GM12891 (cell line): Measurements from ENCODE around the gene PTPRJ.
"Not testable (repeated sequence)": the region's sequence is repeated elsewhere in the genome, so short reads cannot be mapped to it uniquely, and the experiment has no call there.

Experiments
- DNase-seq: peaks from one replicate; pipeline ENCODE4 v3.0.0; 2011; ENCODE audit warnings: low spot score; ENCODE audit not compliant: insufficient read length
- FAIRE-seq: peaks from 2 replicates; lab custom pipeline; 2011; peaks lifted over from hg19 to GRCh38; lab: Jason Lieb, UNC
- PAX5 ChIP-seq: IDR thresholded peaks from 2 replicates; pipeline ENCODE4 v1.6.1; 2011; ENCODE audit warnings: low read length, moderate library complexity, mild to moderate bottlenecking; ENCODE audit not compliant: insufficient read depth, severe bottlenecking
- POLR2A ChIP-seq: IDR thresholded peaks from 2 replicates; pipeline ENCODE4 v1.6.1; 2011; ENCODE audit warnings: low read depth, low read length, control low read depth
- POLR2AphosphoS5 ChIP-seq: IDR thresholded peaks from 2 replicates; pipeline ENCODE4 v1.6.1; 2011; ENCODE audit warnings: low read depth, low read length, control low read depth
- POU2F2 ChIP-seq: IDR thresholded peaks from 2 replicates; pipeline ENCODE4 v1.6.1; 2011; ENCODE audit warnings: low read depth, mild to moderate bottlenecking, control low read depth, low read length, moderate library complexity
- SPI1 ChIP-seq: IDR thresholded peaks from 2 replicates; pipeline ENCODE4 v1.6.1; 2011; ENCODE audit warnings: low read depth, low read length, control low read depth
- TAF1 ChIP-seq: IDR thresholded peaks from 2 replicates; pipeline ENCODE4 v1.6.1; 2011; ENCODE audit warnings: low read depth, low read length, control low read depth

Gene PTPRJ

GRCh38 chr11:48123254-48123875, 143.0 kb downstream of the PTPRJ start:
- DNase-seq (no peak), FAIRE-seq (no peak)
- no peak for TF ChIP-seq PAX5
- no peak for TF ChIP-seq POLR2AphosphoS5

DNA sequence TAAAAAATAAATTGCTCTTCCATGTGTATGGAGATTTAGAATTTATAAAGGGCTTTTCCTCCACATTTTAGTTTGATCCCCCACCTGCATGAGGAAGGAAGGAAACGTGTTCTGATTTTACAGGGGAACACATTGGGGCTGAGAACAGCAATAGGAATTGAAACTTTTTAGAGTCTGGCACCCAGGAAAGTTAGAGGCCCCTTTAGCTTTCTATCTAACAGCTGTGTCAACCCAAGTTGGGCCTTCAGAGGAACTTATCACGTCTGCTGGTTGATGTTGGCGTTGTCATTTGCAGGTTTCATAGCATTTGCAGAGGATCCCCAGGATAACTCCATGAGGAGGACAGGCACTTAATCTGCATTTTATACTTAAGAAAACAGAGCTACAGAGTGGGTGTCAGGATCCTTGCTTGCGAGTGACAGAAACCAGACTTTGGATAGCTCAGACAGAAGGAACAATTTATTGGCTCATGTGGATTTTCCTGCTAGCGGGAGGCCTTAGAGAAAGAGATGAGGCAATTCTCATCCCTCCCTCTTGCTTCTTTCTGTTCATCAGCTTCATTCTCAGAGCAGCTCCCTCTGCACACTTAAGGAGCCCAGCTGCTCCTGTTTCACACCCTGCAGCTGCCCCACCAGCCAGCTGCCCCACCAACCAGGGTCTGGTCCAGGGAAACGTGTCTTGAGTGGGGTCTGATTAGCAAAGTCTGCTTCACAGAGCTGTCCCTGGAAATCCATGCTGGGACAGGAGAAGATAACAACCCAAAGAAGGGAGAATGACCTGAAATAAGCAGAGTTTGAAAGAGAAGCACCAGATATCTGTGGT, 143.8 kb downstream of the PTPRJ start:
- no peak for TF ChIP-seq TAF1
- TF ChIP-seq POLR2A: no peak
- TF ChIP-seq SPI1: 0 out of 2 replicates have a peak, but pooled peaks have one; percentile 5
- no peak for TF ChIP-seq POU2F2
- FAIRE-seq: no peak
- DNase-seq: no peak

DNA sequence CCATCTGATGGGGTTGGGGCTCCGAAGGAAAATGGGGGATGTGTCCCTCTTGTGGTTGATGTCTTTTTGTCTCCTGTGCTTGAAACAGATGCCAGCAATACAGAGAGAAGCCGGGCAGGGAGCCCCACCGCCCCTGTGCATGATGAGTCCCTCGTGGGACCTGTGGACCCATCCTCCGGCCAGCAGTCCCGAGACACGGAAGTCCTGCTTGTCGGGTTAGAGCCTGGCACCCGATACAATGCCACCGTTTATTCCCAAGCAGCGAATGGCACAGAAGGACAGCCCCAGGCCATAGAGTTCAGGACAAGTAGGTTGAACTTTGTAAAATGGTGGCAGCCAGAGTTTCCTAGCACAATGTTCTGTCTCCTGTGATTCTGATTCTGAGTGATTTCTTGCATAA, 144.5 kb downstream of the PTPRJ start:
- TF ChIP-seq POU2F2 (no peak), POLR2A (no peak), TAF1 (no peak), PAX5 (no peak), SPI1 (no peak), POLR2AphosphoS5 (no peak)
- DNase-seq (no peak), FAIRE-seq (no peak)

DNA sequence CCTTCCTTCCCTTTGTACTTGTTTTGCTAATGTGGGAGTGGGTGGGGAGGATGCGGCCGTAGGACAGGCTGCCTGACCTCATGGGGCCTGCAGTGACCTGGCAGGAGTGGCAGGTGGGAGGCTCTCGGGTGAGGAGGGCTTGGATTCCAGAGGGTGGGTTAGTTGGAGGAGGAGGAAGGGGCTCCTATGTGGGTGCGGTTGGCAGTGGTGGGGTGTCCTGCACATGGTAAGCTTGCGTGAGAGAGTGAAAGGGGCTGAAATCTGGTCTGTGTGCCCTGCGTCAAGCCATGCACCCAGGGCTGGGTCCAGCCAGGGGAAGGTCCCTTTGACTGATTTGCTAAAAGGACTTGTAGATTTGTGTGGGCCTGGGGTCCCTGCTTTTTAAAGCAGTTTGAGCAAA, 145.5 kb downstream of the PTPRJ start:
- TF ChIP-seq PAX5 (no peak), POU2F2 (no peak), SPI1 (no peak), POLR2A (no peak), TAF1 (no peak), POLR2AphosphoS5 (no peak)
- no peak for DNase-seq
- FAIRE-seq: no peak

DNA sequence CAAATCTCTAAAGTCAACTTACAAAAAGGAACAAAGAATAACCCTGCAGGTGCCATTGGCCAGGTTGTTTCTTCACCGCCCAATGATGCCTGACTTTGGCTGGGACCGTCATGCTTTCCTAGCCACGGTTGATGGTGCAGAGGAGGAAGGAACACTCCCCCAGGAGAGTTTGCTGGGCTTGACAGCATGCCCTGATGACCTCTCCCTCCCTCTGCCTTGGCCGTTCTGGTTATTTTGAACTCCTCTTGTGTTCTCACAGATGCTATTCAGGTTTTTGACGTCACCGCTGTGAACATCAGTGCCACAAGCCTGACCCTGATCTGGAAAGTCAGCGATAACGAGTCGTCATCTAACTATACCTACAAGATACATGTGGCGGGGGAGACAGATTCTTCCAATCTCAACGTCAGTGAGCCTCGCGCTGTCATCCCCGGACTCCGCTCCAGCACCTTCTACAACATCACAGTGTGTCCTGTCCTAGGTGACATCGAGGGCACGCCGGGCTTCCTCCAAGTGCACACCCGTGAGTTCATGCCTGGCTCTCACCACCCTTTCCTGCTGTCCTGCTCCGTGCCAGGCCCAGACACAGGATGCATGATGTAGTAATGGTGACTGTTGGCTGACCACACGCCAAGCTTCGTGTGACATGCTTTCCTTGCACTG, 147.3 kb downstream of the PTPRJ start:
- DNase-seq (no peak), FAIRE-seq (no peak)
- no peak for TF ChIP-seq TAF1
- TF ChIP-seq POU2F2: no peak
- TF ChIP-seq PAX5: no peak
- no peak for TF ChIP-seq POLR2A
- no peak for TF ChIP-seq SPI1
- TF ChIP-seq POLR2AphosphoS5: no peak

DNA sequence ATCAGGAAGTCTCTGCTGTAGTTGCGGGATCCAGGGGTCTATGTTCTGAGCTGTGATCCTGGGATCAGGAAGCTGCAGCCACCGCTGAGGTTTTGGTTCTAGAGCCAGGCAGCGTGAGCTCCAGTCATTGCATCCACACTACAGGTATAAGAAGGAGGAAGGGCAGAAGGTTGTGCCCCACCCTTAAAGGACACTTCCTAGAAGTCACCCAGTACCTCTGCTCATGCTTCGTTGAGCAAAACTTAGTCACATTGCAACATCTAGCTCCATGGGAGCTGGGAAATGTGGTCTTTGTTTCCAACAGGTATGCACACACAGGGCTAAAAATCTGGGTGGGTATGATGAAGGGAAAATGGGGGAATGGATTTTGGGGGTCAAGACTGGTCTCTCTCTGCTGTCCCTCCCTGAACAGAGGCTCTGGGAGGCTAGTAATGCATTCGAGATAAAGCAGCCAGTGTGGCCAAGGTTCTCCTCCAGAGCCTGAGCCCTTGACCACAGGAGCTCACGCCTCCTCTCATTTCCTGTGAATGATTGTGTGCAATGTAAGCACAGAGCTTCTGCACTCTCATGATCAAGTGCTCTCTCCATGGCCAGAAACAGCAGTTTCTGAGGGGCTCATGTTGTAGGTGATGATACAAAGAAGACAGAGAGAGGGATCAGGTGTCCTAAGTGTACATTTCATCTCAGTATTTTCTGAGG, 149.5 kb downstream of the PTPRJ start:
- TF ChIP-seq POLR2AphosphoS5: no peak
- no peak for TF ChIP-seq PAX5
- TF ChIP-seq POU2F2: no peak
- TF ChIP-seq SPI1: no peak
- TF ChIP-seq TAF1: no peak
- no peak for TF ChIP-seq POLR2A
- no peak for DNase-seq
- FAIRE-seq: peak; percentile 56

DNA sequence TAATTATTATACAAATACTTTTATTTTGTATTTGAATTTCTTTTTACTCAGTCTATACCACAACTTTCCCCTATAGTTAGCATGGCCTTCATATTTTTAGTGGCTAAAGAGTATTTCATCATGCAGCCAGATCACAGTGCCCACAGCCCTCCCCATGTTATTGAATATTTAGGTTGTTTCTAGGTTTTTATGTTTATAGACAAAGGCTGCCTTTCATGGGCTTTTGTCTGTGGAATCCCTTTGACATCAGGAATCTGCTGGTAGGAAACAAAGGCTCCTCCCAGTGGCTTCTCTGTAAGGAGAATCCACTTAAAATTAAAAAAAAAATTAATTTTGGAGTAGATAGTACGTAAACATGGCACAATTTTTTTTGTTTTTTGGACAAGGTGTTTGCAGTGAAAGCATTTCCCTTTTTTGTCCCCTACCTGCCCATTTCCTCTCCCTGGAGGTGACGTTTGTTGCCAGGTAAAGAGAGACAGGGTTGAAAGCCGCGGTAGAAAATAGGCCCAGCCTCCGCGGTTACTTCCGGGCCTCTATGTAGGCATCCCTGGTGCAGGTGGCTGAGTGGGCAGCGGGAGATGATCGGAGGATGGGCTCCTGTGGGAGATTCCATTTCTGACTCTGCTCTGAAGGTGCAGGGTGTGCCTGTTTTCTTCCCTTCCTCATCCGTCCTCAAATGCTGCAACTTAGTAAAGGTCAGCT, 154.0 kb downstream of the PTPRJ start:
- DNase-seq (no peak), FAIRE-seq (no peak)

DNA sequence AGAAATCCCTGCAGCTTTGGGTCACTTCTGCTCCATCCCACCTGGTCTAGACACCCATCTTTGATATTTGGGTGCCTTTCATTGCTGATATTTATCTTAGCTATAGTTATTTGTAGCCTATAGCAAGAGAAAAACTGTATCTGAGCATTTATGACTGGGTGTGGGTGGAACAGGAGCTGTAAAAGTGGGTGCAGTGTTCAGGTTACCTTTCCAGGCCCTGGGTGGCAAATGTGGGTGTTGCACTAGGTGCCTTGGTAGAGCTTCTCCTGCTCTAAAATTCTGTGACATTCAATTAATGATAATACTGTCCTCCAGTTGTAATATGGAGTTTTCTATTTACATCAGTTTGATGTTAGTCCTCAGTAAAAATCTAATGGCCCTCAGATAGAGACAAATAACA, 157.9 kb downstream of the PTPRJ start:
- FAIRE-seq: no peak
- TF ChIP-seq SPI1 (no peak), POLR2A (no peak), POU2F2 (no peak), TAF1 (no peak), PAX5 (no peak), POLR2AphosphoS5 (no peak)
- no peak for DNase-seq

More for the DNA sequence above, 154.0 kb downstream of the PTPRJ start:
- TF ChIP-seq POLR2A: no peak
- no peak for TF ChIP-seq POU2F2
- no peak for TF ChIP-seq TAF1
- TF ChIP-seq SPI1: no peak

GRCh38 chr11:48139896-48140295, 159.5 kb downstream of the PTPRJ start:
- DNase-seq, FAIRE-seq: not testable (repeated sequence)

- DNase-seq (no peak), FAIRE-seq (no peak)
- TF ChIP-seq TAF1 (no peak), POLR2A (no peak), SPI1 (no peak), PAX5 (no peak), POU2F2 (no peak), POLR2AphosphoS5 (no peak)
Observed at GRCh38 chr11:48141475-48142122, 161.2 kb downstream of the PTPRJ start.
